Astrocyte of the spinal cord (primary cell): ENCODE data around the gene SYT14.
A peak's percentile ranks its signal among the peaks of the same experiment; 100 is the strongest.

Experiments
- DNase-seq: peaks from one replicate; pipeline ENCODE4 v3.0.0; 2011; ENCODE audit warnings: low read depth, low spot score
- H3K4me3 ChIP-seq: 2 replicates; pipeline ENCODE4 v1.5.1; 2011; ENCODE audit warnings: low read depth, mild to moderate bottlenecking, low read length, moderate library complexity
- in situ Hi-C: cut with HindIII; loops from 2 replicates; pipeline ENCODE4 v1.10.0; 2017; ENCODE audit warnings: low sequenced_read_pairs
- TF ChIP-seq, protein P1 (sequence below): IDR thresholded peaks from 2 replicates; pipeline ENCODE4 v1.5.1; 2012; ENCODE audit warnings: low read depth, mild to moderate bottlenecking, low read length, inconsistent platforms

SYT14 gene

DNA sequence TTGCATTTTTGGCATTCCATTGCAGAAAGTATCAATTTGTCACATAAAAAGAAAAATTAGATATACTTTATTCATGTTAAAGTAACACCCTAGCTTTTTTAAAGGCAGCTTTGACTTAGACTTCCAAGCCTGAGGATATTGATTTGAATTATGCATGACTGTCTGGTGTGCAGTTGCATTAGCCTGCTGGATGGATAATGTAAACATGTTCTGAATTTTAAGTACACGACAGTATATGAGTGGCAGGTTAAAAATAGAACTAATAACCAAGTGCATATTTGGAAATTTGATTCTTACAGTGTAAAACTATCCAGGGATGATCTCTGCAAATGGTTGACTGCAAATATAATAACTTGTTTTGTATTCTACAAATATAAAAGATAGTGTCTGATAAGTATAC is 124.0 kb downstream of the SYT14 start:
- TF ChIP-seq, protein P1, sequence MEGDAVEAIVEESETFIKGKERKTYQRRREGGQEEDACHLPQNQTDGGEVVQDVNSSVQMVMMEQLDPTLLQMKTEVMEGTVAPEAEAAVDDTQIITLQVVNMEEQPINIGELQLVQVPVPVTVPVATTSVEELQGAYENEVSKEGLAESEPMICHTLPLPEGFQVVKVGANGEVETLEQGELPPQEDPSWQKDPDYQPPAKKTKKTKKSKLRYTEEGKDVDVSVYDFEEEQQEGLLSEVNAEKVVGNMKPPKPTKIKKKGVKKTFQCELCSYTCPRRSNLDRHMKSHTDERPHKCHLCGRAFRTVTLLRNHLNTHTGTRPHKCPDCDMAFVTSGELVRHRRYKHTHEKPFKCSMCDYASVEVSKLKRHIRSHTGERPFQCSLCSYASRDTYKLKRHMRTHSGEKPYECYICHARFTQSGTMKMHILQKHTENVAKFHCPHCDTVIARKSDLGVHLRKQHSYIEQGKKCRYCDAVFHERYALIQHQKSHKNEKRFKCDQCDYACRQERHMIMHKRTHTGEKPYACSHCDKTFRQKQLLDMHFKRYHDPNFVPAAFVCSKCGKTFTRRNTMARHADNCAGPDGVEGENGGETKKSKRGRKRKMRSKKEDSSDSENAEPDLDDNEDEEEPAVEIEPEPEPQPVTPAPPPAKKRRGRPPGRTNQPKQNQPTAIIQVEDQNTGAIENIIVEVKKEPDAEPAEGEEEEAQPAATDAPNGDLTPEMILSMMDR, result no peak
- in situ Hi-C loops, result no loop called here
- no peak for DNase-seq
- no peak overlapping the region for H3K4me3 ChIP-seq

DNA sequence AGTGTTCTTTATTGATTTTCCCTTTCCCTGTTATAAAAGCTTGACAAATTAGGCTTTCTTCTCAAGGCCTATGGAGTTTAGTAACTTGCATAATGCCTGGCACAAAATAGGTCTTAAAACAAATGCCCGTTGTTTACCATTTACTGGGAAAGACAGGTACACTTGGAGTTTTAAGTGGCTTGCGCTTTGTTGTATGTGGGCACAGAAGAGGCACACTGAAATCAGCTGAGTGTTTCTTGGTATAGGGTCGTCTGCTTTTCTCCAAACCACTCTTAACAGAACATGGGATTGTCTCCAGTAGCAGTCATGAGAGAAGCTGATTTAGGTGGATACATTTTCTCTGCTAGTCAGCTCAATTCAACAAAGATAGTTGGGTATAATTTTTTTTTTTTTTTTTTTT is 132.5 kb downstream of the SYT14 start:
- H3K4me3 ChIP-seq, result no peak overlapping the region
- in situ Hi-C loops, result no loop called here
- DNase-seq, result no peak
- TF ChIP-seq, protein P1, result no peak

- TF ChIP-seq, protein P1, result no peak
- DNase-seq, result peak; percentile 12
- in situ Hi-C loops, result no loop called here
Measured at GRCh38 chr1:210072129-210072528, 134.1 kb downstream of the SYT14 start.

DNA sequence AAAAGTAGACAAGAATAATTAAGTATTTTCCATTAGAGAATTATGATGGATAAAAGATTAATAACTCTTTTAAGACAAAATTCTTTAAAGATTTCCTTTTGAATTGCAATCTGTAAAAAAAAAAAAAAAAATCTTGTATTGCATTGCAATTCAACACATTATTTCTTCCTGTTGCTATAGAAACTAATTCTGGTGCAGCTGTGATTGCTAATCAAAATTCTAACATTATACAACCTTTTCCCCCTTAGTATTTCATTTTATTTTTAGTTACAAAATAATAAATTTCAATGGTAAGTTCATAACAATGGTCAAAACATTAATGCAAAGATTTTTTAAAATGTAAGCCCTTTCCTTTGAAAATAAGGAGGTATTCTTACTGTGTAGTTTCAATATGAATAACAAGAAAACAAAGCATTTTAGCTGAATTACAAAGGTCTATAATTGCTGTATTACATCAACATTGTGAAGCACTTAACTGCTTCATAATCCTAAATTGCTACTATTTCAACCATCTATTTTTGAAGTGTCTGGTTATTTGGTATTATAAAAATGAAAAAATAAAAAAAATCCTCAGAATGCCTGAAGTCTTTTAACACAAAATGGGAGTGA is 135.0 kb downstream of the SYT14 start:
- no peak overlapping the region for H3K4me3 ChIP-seq
- in situ Hi-C loops, result no loop called here
- TF ChIP-seq, protein P1, result no peak

More at GRCh38 chr1:210072129-210072528, 134.1 kb downstream of the SYT14 start:
- no peak overlapping the region for H3K4me3 ChIP-seq

DNA sequence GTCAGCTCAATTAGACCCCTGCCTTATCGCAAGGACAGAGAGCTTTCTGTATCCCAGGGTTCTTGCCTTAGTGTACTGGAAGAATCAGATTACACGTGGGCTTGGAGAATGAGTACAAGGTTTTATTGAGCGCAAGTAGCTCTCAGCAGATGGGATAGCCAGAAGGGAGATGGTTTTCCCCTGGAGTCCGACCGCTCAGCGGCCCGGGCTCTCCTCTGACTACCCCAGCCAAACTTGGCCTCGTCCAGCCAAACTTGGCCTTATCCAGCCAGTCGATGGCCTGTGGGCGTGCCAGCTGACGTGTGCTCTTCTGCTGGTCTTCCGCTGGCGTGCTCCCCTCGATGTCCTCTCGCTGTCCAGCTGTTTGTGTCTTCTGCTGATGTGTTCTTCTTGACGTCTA is 136.9 kb downstream of the SYT14 start:
- no peak for DNase-seq
- in situ Hi-C loops, result no loop called here
- TF ChIP-seq, protein P1, result no peak
- no peak overlapping the region for H3K4me3 ChIP-seq

More for the DNA sequence above, 135.0 kb downstream of the SYT14 start:
- DNase-seq, result no peak

DNA sequence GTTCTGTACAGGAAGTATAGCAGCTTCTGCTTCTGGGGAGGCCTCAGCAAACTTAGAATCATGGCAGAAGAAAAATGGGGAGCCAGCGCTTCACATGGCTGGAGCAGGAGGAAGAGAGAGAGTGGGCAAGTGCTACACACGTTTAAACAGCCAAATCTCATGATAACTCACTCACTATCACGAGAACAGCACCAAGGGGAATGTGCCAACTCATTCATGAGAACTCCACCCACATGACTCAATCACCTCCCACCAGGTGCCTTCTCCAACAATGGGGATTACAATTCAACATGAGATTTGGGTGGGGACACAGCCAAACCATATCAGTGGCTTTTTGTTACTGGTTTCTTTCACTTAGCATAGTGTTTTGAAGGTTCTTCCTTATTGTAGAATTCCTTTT is 138.6 kb downstream of the SYT14 start:
- in situ Hi-C loops, result no loop called here
- TF ChIP-seq, protein P1, result no peak
- no peak overlapping the region for H3K4me3 ChIP-seq
- DNase-seq, result no peak
